GM18507 (cell line): ENCODE data around the gene METTL21A.
"Not testable (repeated sequence)": the region's sequence is repeated elsewhere in the genome, so short reads cannot be mapped to it uniquely, and the experiment has no call there.

Source experiments
- DNase-seq: peaks from one replicate; pipeline ENCODE4 v3.0.0; 2011; ENCODE audit warnings: low read depth; ENCODE audit not compliant: insufficient read length; ENCODE audit errors: extremely low spot score
- FAIRE-seq: peaks from 2 replicates; lab custom pipeline; 2011; peaks lifted over from hg19 to GRCh38; lab: Jason Lieb, UNC

Gene METTL21A

GRCh38 chr2:207625014-207625907, at the start of gene METTL21A:
METTL21A (minus strand) TSS chr2:207625394; CDS start chr2:207624375, 1,019 bp downstream.
- peak; percentile 87 for DNase-seq
- FAIRE-seq: peak; percentile 89

- FAIRE-seq: no peak
- DNase-seq: no peak
Observed at GRCh38 chr2:207674826-207675225, 49.6 kb upstream of the METTL21A start.

DNA sequence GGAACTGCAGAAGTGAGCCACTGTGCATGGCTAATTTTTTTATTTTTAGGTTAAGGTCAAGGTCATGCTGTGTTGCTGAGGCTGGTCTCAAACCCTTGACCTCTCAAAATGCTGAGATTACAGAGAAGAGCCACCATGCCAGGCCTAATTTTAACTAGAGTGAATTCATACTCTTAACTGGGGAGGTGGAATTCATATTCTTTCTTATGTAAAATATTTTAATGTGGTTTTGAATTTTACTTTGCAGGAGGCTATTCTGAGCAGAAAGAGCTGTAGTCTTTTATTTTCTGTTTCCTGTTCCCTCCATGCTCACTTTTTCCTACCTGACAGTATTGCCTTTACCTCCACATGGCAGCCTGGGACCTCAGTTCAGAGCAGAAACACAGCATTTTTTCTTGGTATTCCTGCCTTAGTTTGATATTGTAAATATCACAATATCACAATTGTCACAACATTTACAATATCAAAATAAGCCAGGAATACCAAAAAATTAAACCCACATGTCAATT, 49.1 kb upstream of the METTL21A start:
- FAIRE-seq: no peak
- no peak for DNase-seq

DNA sequence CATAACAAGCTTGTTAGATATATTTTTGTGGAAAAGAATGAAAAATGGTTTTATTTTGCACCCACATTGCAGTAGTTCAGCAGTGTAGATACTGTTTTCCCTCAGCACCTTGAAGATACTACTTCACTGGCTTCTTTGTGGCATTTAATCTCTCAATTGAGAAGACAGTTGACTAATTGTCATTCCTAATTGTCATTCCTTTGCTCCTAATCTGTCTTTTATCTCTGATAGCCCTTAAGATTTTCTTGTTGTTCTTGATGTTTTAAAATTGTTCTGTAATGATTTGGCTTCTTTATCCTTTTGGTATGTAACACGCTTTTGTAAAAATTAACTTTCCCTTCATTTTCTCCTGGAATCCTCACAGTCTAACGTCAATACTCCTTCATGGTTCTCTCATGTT, 48.2 kb upstream of the METTL21A start:
- DNase-seq (no peak), FAIRE-seq (no peak)

DNA sequence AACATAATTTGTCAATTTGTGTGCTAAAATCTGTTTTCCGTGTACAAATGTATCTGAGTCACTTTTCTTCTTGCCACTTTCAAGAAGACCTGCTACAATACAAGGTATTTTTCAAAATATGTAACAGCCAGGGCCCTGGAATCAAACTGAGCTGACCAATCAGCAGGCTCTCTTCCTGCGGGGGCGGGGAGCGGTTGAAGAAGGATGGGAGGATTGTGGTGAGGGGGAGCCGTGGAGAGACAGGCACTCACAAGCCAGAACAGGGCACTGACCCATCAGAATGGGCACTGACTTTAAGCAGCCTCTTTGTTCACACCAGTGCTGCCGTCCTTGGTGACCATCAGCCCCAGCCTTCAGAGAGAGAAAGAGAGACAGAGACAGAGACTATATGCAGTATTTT, 45.7 kb upstream of the METTL21A start:
- DNase-seq (no peak), FAIRE-seq (no peak)

DNA sequence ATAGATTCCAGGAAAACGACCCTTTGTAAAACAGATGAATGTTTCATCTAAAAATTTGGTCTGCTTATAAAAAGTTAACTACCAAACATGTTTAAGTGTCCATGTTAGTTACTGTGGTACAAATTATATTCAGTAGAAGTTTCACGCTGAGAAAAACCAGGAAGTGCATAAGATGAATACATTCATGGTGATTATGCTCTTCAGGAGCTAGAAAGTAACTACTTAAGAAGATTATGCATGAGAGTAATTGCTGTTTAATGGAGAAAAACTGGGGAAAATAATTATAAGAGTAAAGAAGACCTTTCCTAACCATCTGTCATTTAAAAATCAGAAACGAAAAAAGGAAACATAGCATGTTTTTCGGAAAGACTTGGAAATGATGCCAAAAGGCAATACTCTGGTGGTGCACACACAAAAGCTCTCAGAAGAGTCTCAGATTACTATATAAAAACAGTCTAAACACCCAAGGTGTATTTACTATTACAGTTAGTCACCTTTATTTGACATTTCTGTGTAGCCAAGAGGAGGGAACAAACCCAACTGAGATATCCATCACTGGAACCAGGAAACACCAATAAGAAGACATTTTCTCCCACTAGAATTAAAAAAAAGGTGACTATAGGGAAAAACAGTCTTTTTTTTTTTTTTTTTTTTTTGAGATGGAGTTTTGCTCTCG, 38.8 kb upstream of the METTL21A start:
- FAIRE-seq: peak; percentile 29
- DNase-seq: no peak

DNA sequence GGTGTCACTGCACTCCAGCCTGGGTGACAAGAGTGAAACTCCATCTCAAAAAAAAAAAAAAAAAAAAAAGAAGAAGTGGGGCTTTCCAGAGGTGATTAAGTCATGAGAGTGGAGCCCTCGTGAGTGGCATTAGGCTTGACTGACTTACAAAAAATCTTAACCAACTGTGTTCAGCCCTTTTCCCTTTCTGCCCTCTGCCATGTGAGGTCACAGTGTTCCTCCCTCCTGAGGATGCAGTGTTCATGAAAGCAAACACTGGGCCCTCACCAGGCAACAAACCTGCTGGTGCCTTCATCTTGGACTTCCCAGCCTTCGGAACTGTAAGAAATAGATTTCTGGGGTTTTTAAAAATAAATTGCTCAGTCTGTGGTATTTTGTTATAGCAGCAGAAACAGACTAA, 37.0 kb upstream of the METTL21A start:
- DNase-seq: peak; percentile 15
- FAIRE-seq: peak; percentile 77

DNA sequence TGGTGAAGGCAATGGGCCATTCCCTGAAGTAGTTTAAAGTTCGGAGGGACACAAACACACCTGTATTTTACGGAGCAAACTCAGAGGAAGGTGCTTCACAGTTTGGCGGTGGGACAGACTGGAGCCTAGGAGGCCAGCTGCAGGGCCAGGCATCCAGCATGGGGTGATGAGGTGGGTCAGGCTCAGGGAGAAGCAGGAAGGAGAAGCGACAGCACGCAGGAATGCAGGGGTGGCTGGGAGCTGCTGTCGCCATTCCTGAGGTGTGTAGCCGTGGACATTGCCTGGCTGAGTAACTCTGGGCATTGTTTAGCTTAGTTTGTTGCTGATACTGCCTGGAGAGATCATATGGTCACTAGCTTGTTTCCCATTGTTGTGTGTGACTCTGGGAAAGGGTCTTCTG, 35.8 kb upstream of the METTL21A start:
- no peak for DNase-seq
- no peak for FAIRE-seq

DNA sequence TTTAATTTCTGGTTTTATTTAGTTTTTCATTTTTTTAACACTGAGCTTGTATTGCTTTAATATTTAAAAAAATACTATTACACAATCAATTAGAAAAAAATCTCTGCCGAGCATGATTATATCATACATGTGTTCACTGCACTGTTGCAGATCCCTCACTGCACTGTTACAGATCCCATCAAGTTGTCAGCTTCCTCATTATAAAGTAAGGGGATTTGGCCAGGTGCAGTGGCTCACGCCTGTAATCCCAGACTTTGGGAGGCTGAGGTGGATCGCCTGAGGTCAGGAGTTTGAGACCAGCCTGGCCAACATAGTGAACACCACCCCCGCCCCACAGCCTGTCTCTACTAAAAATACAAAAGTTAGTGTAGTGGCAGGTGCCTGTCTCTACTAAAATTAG, 33.0 kb upstream of the METTL21A start:
- DNase-seq (no peak), FAIRE-seq (no peak)

DNA sequence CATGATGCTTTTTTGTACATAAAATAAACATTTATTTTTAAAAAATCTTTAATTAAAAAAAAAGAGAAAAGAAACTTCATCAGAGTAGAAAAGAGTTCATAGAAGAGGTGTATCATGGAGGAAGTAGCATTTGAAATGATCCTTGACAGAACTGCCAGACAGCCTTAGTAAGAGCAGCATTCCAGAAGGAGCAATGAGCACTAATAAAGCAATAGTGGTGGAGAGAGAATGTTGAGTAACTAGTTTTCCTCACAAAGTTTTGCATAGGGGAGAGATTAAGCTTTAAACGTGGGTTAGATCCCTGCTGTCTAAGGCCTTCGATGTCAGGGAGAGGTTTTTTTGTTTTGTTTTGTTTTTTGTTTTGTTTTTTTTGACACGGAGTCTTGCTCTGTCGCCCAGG, 29.8 kb upstream of the METTL21A start:
- FAIRE-seq (no peak), DNase-seq (no peak)

DNA sequence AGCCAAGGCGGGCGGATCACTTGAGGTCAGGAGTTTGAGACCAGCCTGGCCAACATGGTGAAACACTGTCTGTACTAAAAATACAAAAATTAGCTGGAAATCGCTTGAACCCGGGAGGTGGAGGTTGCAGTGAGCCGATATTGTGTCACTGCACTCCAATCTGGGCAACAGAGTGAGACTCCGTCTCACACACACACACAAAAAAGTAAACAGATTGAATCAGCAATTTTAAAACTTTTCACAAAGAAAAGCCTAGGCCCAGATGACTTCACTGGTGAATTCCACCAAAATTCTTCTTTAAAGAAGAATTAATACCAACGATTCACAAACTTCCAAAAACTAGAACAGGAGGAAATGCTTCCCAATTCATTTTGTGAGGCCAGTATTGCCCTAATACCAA, 21.4 kb upstream of the METTL21A start:
- DNase-seq, FAIRE-seq: not testable (repeated sequence)

GRCh38 chr2:207643892-207644291, 18.7 kb upstream of the METTL21A start:
- DNase-seq (no peak), FAIRE-seq (no peak)

- no peak for DNase-seq
- no peak for FAIRE-seq
Observed at GRCh38 chr2:207640661-207641060, 15.5 kb upstream of the METTL21A start.

DNA sequence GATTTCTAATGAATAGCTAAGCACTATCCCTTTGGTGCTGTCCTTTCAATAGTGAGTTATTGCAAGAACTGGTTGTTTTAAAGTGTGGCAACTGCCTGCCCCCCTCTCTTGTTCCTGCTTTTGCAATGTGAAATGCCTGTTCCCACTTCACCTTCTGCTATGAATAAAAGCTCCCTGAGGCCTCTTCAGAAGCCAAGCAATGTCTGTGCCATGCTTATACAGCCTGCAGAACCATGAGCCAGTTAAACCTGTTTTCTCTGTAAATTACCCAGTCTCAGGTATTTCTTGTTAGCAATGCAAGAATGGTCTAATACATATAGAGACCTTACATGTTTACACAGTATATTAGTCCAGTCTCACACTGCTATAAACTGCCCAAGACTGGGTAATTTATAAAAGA, 15.0 kb upstream of the METTL21A start:
- FAIRE-seq (no peak), DNase-seq (no peak)

- not testable (repeated sequence) for FAIRE-seq
Observed at GRCh38 chr2:207639288-207639687, 14.1 kb upstream of the METTL21A start.

GRCh38 chr2:207635468-207636200, 10.4 kb upstream of the METTL21A start:
- FAIRE-seq: no peak
- DNase-seq: no peak

More at GRCh38 chr2:207639288-207639687, 14.1 kb upstream of the METTL21A start:
- not testable (repeated sequence) for DNase-seq

- DNase-seq: no peak
Observed at GRCh38 chr2:207633686-207634085, 8.5 kb upstream of the METTL21A start.

GRCh38 chr2:207632575-207633493, 7.6 kb upstream of the METTL21A start:
- no peak for DNase-seq
- no peak for FAIRE-seq

More at GRCh38 chr2:207633686-207634085, 8.5 kb upstream of the METTL21A start:
- no peak for FAIRE-seq

- FAIRE-seq: no peak
Observed at GRCh38 chr2:207630491-207630890, 5.3 kb upstream of the METTL21A start.

More at GRCh38 chr2:207630491-207630890, 5.3 kb upstream of the METTL21A start:
- DNase-seq: no peak
